HepG2 (cell line): ENCODE data around the gene DAPK1. TPM values are rescaled to one million over a fixed set of nuclear protein-coding genes. Genes with fewer than 3 reads are reported as not detected.
A peak's percentile ranks its signal among the peaks of the same experiment; 100 is the strongest.

Experiments
- ATAC-seq: fragments of 200-7000 bp; cut with Tn5 transposase; 3 replicates; pipeline ENCODE4 v1.9.1; 2020; ENCODE audit warnings: mild to moderate bottlenecking, moderate library complexity
- BruUV-seq: library from RNA; stranded (reverse); fragments of 400-500 nt; replicated peaks from 2 replicates; lab custom pipeline; 2021; lab: Mats Ljungman, UMichigan
- CTCF ChIA-PET: fragments of 300-600 bp; formaldehyde crosslinking; extraction: SDS; loops from one replicate; lab custom pipeline; 2021; ENCODE audit warnings: low total read pairs, inconsistent platforms, low intra/inter-chr PET ratio; lab: Yijun Ruan, JAX
- POLR2A ChIA-PET: fragments of 350-600 bp; sonication (Branson Sonifier 250); formaldehyde crosslinking; loops from one replicate; lab custom pipeline; 2020; ENCODE audit warnings: antibody characterized with exemption, inconsistent platforms; lab: Yijun Ruan, JAX
- DNase-seq: peaks from one replicate; pipeline ENCODE4 v3.0.0-alpha.2; 2015; ENCODE audit warnings: low spot score
- FAIRE-seq: peaks from 3 replicates; lab custom pipeline; 2011; peaks lifted over from hg19 to GRCh38; lab: Jason Lieb, UNC
- H2AFZ ChIP-seq: one replicate; pipeline ENCODE4 v1.6.1; 2011; ENCODE audit warnings: low read length, inconsistent platforms
- H3K27ac ChIP-seq: fragments of 300-600 bp; 3 replicates; pipeline ENCODE4 v1.8.0; 2011; ENCODE audit warnings: mixed run types, mild to moderate bottlenecking, mixed read lengths, low read length, inconsistent platforms; ENCODE audit not compliant: insufficient read depth; ENCODE audit errors: extremely low read length
- H3K27me3 ChIP-seq, 2 experiments: fragments of 200-600 bp in 1 of 2; 2 replicates in 1 of 2; 3 replicates in 1 of 2; pipeline versions ENCODE4 v1.6.0 to v1.8.0; 2011; ENCODE audit warnings: low read length in 2 of 2, mild to moderate bottlenecking in 2 of 2, moderate library complexity in 2 of 2, inconsistent platforms in 1 of 2; ENCODE audit not compliant: insufficient read depth in 2 of 2, control insufficient read depth in 1 of 2
- H3K36me3 ChIP-seq, 2 experiments: fragments of 200-600 bp in 1 of 2; replicated peaks in 1 of 2; 2 replicates in 1 of 2; 3 replicates in 1 of 2; pipeline versions ENCODE4 v1.5.1 to v1.8.0; 2011; ENCODE audit warnings: low read length in 2 of 2, inconsistent platforms in 1 of 2; ENCODE audit not compliant: insufficient read depth in 2 of 2, control insufficient read depth in 1 of 2
- H3K4me1 ChIP-seq: 2 replicates; pipeline ENCODE4 v1.5.1; 2012; ENCODE audit warnings: low read length, inconsistent platforms; ENCODE audit not compliant: insufficient read depth
- H3K4me2 ChIP-seq: 2 replicates; pipeline ENCODE4 v1.6.0; 2011; ENCODE audit warnings: low read depth, low read length, inconsistent platforms
- H3K4me3 ChIP-seq, 3 experiments: fragments of 200-600 bp in 1 of 3; sonication (generic), shearing (Covaris generic) in 1 of 3; replicated peaks in 1 of 3; 2 replicates each; pipeline ENCODE4 v1.5.1; 2011 to 2016; ENCODE audit warnings: low read length in 3 of 3, inconsistent platforms in 2 of 3, low read depth in 2 of 3, mild to moderate bottlenecking in 2 of 3, control low read depth in 1 of 3, mixed read lengths in 1 of 3; ENCODE audit not compliant: insufficient read depth in 1 of 3
- H3K79me2 ChIP-seq: one replicate; pipeline ENCODE4 v1.6.1; 2011; ENCODE audit warnings: low read length, inconsistent platforms; ENCODE audit not compliant: insufficient read depth
- H3K9ac ChIP-seq: 2 replicates; pipeline ENCODE4 v1.6.0; 2011; ENCODE audit warnings: mild to moderate bottlenecking, low read depth, low read length, inconsistent platforms; ENCODE audit not compliant: insufficient read depth
- H3K9me3 ChIP-seq: 2 replicates; pipeline ENCODE4 v1.5.1; 2012; ENCODE audit warnings: mild to moderate bottlenecking, low read length
- H4K20me1 ChIP-seq: 2 replicates; pipeline ENCODE4 v1.6.0; 2011; ENCODE audit warnings: inconsistent platforms, mild to moderate bottlenecking, low read length, moderate library complexity; ENCODE audit not compliant: insufficient read depth
- MAF1 ChIP-seq: sonication (generic); formaldehyde crosslinking; IDR thresholded peaks from 2 replicates; pipeline ENCODE4 v1.5.0; 2020; ENCODE audit warnings: missing genetic modification reagents, borderline replicate concordance
- SMC3 ChIP-seq: IDR thresholded peaks from 2 replicates; pipeline ENCODE4 v1.6.1; 2011; ENCODE audit warnings: low read length, improper control_type of control experiment
- STAG1 ChIP-seq: sonication (generic); formaldehyde crosslinking; IDR thresholded peaks from 2 replicates; pipeline ENCODE4 v1.4.0; 2020; ENCODE audit warnings: missing genetic modification reagents
- ZNF333 ChIP-seq: sonication (generic); formaldehyde crosslinking; IDR thresholded peaks from 2 replicates; pipeline ENCODE4 v1.4.0; 2020; ENCODE audit warnings: mild to moderate bottlenecking, missing genetic modification reagents, borderline replicate concordance
- WGBS: methylation state at CpG from one replicate; pipeline ENCODE4 v1.1.6; 2017; ENCODE audit warnings: low lambda C conversion rate; 5-methylcytosine and 5-hydroxymethylcytosine counted together
- in situ Hi-C: cut with HindIII; loops from 2 replicates; pipeline ENCODE4 v1.10.0; 2017; ENCODE audit warnings: low pct_unique_long_range_greater_than_20kb; ENCODE audit not compliant: extremely low pct_ligation_motif_present
- intact Hi-C: fragments of 100-400 bp; cut with micrococcal nuclease; formaldehyde crosslinking; loops from one replicate; pipeline ENCODE4 v1.10.0; 2022; ENCODE audit not compliant: unreplicated experiment
- polyA plus RNA-seq, 8 experiments: library from polyadenylated mRNA; depleted of rRNA in 3 of 8; stranded (reverse) in 7 of 8; unstranded in 1 of 8; fragments of >200 nt; fragmentation: Illumina TruSeq in 4 of 8; extraction: Trizol in 4 of 8; gene quantifications; 2 replicates each; pipeline versions ENCODE4 v1.2.1 to v1.2.3, GENCODE V29; 2011 to 2016; ENCODE audit warnings: low read depth in 4 of 8, missing spikeins in 1 of 8, mixed read lengths in 1 of 8; ENCODE audit not compliant: insufficient read depth in 1 of 8
- total RNA-seq, 5 experiments: library from RNA; depleted of rRNA; stranded (reverse); fragments of >200 nt; fragmentation: Illumina TruSeq; extraction: Trizol; gene quantifications; 2 replicates each; pipeline ENCODE4 v1.2.3, GENCODE V29; 2016; ENCODE audit warnings: low read depth in 1 of 5
- TF ChIP-seq, protein P1 (sequence below): sonication (generic); formaldehyde crosslinking; IDR thresholded peaks from 2 replicates; pipeline ENCODE4 v1.5.0; 2020; ENCODE audit warnings: mild to moderate bottlenecking, missing genetic modification reagents, moderate library complexity
- TF ChIP-seq, protein P2 (sequence below): sonication (generic); formaldehyde crosslinking; IDR thresholded peaks from 2 replicates; pipeline ENCODE4 v1.9.0; 2021; ENCODE audit warnings: missing genetic modification reagents, mild to moderate bottlenecking, borderline replicate concordance
- TF ChIP-seq, protein P3 (sequence below): sonication (generic); formaldehyde crosslinking; IDR thresholded peaks from 2 replicates; pipeline ENCODE4 v1.4.0; 2020; ENCODE audit warnings: missing genetic modification reagents

Gene DAPK1
- total and polyA plus RNA-seq, 2 of the 13 experiments (the other 11 are each of a cell fraction or from before 2014, with no cell fraction given) = 35.7 to 35.9 TPM

DNA sequence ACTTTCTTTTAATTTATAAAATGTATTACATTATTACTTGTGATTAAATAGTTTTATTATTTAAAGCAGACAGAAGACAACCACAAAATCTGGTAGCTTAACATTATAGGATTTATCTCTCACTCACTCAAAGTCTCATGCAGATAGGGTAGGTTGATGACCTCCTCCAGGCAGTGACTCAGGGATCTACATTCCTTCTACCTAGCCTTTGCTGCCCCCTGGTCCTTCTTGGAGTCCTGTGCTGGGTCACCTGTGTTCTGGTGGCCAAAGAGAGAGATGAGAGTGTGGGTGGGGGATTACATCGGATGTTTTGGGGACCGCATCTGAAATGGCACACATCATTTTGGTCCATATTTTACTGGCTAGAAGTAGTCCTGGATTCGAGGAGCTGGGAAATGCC, 132.6 kb downstream of the DAPK1 start:
- intact Hi-C loops (no loop called here), in situ Hi-C loops (no loop called here)
- peaks cover 12 to 18% of the 10 kb centered on the region in 2 experiments; a peak in 3 of 5 replicates for H3K36me3 ChIP-seq
- CTCF ChIA-PET = no interaction called here
- H3K27ac ChIP-seq = no peak overlapping the region
- H2AFZ ChIP-seq = no peak overlapping the region
- BruUV-seq = no TSS peak
- 97% methylated on average over 3 of the region's 3 CpGs for WGBS
- no peaks in the 10 kb centered on the region for H3K79me2 ChIP-seq
- H4K20me1 ChIP-seq = no peaks in the 10 kb centered on the region
- no peak overlapping the region for H3K4me3 ChIP-seq
- POLR2A ChIA-PET = no interaction called here
- DNase-seq = peak; percentile 15
- TF ChIP-seq, protein P1, sequence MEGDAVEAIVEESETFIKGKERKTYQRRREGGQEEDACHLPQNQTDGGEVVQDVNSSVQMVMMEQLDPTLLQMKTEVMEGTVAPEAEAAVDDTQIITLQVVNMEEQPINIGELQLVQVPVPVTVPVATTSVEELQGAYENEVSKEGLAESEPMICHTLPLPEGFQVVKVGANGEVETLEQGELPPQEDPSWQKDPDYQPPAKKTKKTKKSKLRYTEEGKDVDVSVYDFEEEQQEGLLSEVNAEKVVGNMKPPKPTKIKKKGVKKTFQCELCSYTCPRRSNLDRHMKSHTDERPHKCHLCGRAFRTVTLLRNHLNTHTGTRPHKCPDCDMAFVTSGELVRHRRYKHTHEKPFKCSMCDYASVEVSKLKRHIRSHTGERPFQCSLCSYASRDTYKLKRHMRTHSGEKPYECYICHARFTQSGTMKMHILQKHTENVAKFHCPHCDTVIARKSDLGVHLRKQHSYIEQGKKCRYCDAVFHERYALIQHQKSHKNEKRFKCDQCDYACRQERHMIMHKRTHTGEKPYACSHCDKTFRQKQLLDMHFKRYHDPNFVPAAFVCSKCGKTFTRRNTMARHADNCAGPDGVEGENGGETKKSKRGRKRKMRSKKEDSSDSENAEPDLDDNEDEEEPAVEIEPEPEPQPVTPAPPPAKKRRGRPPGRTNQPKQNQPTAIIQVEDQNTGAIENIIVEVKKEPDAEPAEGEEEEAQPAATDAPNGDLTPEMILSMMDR (CRISPR knock-in tag) = peak; percentile 48; the same call in 1 of the 2 replicates
- TF ChIP-seq, protein P2, sequence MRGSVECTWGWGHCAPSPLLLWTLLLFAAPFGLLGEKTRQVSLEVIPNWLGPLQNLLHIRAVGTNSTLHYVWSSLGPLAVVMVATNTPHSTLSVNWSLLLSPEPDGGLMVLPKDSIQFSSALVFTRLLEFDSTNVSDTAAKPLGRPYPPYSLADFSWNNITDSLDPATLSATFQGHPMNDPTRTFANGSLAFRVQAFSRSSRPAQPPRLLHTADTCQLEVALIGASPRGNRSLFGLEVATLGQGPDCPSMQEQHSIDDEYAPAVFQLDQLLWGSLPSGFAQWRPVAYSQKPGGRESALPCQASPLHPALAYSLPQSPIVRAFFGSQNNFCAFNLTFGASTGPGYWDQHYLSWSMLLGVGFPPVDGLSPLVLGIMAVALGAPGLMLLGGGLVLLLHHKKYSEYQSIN (CRISPR knock-in tag) = no peak
- peak; percentile 56; the same call in 1 of the 2 replicates for TF ChIP-seq SMC3
- no peak for TF ChIP-seq MAF1 (CRISPR knock-in tag)
- peak; percentile 68 for TF ChIP-seq STAG1 (CRISPR knock-in tag)
- TF ChIP-seq, protein P3, sequence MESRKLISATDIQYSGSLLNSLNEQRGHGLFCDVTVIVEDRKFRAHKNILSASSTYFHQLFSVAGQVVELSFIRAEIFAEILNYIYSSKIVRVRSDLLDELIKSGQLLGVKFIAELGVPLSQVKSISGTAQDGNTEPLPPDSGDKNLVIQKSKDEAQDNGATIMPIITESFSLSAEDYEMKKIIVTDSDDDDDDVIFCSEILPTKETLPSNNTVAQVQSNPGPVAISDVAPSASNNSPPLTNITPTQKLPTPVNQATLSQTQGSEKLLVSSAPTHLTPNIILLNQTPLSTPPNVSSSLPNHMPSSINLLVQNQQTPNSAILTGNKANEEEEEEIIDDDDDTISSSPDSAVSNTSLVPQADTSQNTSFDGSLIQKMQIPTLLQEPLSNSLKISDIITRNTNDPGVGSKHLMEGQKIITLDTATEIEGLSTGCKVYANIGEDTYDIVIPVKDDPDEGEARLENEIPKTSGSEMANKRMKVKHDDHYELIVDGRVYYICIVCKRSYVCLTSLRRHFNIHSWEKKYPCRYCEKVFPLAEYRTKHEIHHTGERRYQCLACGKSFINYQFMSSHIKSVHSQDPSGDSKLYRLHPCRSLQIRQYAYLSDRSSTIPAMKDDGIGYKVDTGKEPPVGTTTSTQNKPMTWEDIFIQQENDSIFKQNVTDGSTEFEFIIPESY (CRISPR knock-in tag) = no peak
- TF ChIP-seq ZNF333 (CRISPR knock-in tag) = peak; percentile 89
- TF ChIP-seq, all 625 proteins: peak for 4
- H3K9ac ChIP-seq = no peak overlapping the region
- no peaks in the 10 kb centered on the region for H3K27me3 ChIP-seq
- peaks cover 16% of the 10 kb centered on the region for H3K4me1 ChIP-seq
- no peak for FAIRE-seq
- no peak overlapping the region for H3K4me2 ChIP-seq
- peak; percentile 59; the same call in 2 of the 3 replicates for ATAC-seq
- no peaks in the 10 kb centered on the region for H3K9me3 ChIP-seq
